ENCODE results near the gene MINDY4. TPM values are rescaled to one million over a fixed set of nuclear protein-coding genes. Genes with fewer than 3 reads are reported as not detected.

Gene MINDY4
- total and polyA plus RNA-seq, 2 donors (not counting 1 experiment from before 2014, with no cell fraction given) = 6.1 to 6.3 TPM

DNA sequence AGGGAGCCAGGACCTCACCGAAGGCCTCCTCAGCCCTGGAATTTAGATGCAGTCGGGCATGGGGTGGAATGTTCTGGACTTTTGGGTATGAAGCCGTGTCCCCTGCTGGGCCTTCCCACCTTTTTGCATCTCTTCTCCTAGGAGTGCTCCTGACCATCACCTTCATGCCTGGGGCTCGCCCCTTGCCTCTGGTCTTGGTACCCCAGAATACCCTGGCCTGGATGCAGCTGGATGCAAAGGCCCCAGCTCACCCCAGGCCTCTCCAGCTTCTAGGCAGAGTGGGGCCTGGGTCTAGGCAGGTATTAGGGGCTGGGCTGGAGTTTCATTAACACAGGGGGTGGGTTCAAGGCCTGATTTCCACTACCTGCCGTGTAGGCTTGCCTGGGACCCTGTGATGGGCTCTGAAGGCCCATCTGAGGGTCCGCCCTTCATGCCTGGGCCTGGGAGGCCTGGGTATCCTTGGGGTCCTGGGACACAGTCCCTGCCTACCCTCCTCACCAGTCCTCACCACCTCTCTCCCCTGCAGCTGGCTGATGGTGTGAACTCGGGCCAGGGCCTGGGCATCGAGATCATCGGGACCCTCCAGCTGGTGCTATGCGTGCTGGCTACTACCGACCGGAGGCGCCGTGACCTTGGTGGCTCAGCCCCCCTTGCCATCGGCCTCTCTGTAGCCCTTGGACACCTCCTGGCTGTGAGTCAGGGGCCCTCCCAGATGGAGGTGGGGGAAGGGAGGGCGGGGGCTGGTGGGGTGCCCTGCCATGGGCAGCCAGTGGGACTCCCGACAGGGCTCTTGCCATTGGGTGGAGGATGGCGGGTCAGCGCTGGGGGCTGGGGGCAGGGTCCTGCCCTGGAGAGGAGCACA lies 150.6 kb downstream of the MINDY4 start:
- H3K9ac ChIP-seq (ENCODE audit: insufficient read depth, low read length) = peak overlapping the region; percentile 7
- no peaks in the 10 kb centered on the region for H4K20me1 ChIP-seq (ENCODE audit: control insufficient read depth, extremely low read depth, insufficient read depth, low read length)
- H3K79me2 ChIP-seq (ENCODE audit: control insufficient read depth, insufficient read depth, low read length) = no peaks in the 10 kb centered on the region
- H3K9me3 ChIP-seq (ENCODE audit: control insufficient read depth, insufficient read depth, low read depth, low read length) = no peaks in the 10 kb centered on the region
- no peak for DNase-seq (ENCODE audit: low read depth in 2 of 2)
- no peaks in the 10 kb centered on the region for H3K27me3 ChIP-seq (ENCODE audit: control insufficient read depth, insufficient read depth, low read length)
- peak overlapping the region; percentile 64 for H2AFZ ChIP-seq (ENCODE audit: low read length)
- H3K27ac ChIP-seq (ENCODE audit: insufficient read depth, low read length) = no peak overlapping the region
- no peak overlapping the region for H3K4me3 ChIP-seq (replicated peaks in 1 of 4; ENCODE audit: control extremely low read depth in 1 of 4, insufficient read depth in 1 of 4, low read depth in 3 of 4, low read length in 4 of 4)
- TF ChIP-seq EZH2 (IDR thresholded peaks at IDR 0.05; ENCODE audit: low read length, missing control alignments) = no peak
- TF ChIP-seq, protein P1, sequence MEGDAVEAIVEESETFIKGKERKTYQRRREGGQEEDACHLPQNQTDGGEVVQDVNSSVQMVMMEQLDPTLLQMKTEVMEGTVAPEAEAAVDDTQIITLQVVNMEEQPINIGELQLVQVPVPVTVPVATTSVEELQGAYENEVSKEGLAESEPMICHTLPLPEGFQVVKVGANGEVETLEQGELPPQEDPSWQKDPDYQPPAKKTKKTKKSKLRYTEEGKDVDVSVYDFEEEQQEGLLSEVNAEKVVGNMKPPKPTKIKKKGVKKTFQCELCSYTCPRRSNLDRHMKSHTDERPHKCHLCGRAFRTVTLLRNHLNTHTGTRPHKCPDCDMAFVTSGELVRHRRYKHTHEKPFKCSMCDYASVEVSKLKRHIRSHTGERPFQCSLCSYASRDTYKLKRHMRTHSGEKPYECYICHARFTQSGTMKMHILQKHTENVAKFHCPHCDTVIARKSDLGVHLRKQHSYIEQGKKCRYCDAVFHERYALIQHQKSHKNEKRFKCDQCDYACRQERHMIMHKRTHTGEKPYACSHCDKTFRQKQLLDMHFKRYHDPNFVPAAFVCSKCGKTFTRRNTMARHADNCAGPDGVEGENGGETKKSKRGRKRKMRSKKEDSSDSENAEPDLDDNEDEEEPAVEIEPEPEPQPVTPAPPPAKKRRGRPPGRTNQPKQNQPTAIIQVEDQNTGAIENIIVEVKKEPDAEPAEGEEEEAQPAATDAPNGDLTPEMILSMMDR (conservative IDR thresholded peaks at IDR 0.05 in 1 of 2, IDR thresholded peaks at IDR 0.05 in 1 of 2; ENCODE audit: low read depth in 1 of 2, low read length in 2 of 2) = no peak
- peaks cover 9% of the 10 kb centered on the region for H3K4me1 ChIP-seq (ENCODE audit: control insufficient read depth, extremely low read depth, insufficient read depth, low read length)
- H3K4me2 ChIP-seq (ENCODE audit: extremely low read depth, insufficient read depth, low read length) = no peak overlapping the region
- no peaks in the 10 kb centered on the region for H3K36me3 ChIP-seq (ENCODE audit: control insufficient read depth, insufficient read depth, low read length)

DNA sequence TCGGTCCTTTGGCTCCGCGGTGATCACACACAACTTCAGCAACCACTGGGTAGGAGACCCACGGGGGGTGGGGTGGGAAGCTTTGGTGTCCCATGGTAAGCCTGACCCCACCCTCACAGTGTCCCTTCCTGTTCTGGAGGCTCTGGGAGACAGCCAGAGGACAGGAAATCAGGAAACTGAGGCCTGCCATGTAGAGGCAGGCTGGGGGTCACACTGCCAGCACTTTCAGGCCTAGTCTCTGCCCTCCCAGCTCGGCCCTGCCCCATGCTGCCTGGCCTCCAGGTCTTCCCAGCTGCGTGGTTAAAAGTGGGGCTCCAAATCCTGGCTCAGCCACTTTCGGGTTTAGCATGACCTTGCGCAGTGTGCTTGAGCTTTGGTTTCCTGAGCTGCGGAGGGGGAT lies 151.4 kb downstream of the MINDY4 start:
- no peak overlapping the region for H3K9ac ChIP-seq (ENCODE audit: insufficient read depth, low read length)
- H4K20me1 ChIP-seq (ENCODE audit: control insufficient read depth, extremely low read depth, insufficient read depth, low read length) = no peaks in the 10 kb centered on the region
- peaks cover 9% of the 10 kb centered on the region for H3K4me1 ChIP-seq (ENCODE audit: control insufficient read depth, extremely low read depth, insufficient read depth, low read length)
- H3K36me3 ChIP-seq (ENCODE audit: control insufficient read depth, insufficient read depth, low read length) = no peaks in the 10 kb centered on the region
- no peak overlapping the region for H3K27ac ChIP-seq (ENCODE audit: insufficient read depth, low read length)
- H2AFZ ChIP-seq (ENCODE audit: low read length) = no peak overlapping the region
- H3K79me2 ChIP-seq (ENCODE audit: control insufficient read depth, insufficient read depth, low read length) = no peaks in the 10 kb centered on the region
- no peak overlapping the region for H3K4me3 ChIP-seq (replicated peaks in 1 of 4; ENCODE audit: control extremely low read depth in 1 of 4, insufficient read depth in 1 of 4, low read depth in 3 of 4, low read length in 4 of 4)
- H3K9me3 ChIP-seq (ENCODE audit: control insufficient read depth, insufficient read depth, low read depth, low read length) = no peaks in the 10 kb centered on the region
- TF ChIP-seq EZH2 (IDR thresholded peaks at IDR 0.05; ENCODE audit: low read length, missing control alignments) = no peak
- TF ChIP-seq, protein P1 (conservative IDR thresholded peaks at IDR 0.05 in 1 of 2, IDR thresholded peaks at IDR 0.05 in 1 of 2; ENCODE audit: low read depth in 1 of 2, low read length in 2 of 2) = no peak
- H3K27me3 ChIP-seq (ENCODE audit: control insufficient read depth, insufficient read depth, low read length) = no peaks in the 10 kb centered on the region
- DNase-seq (ENCODE audit: low read depth in 2 of 2) = no peak
- H3K4me2 ChIP-seq (ENCODE audit: extremely low read depth, insufficient read depth, low read length) = no peak overlapping the region

DNA sequence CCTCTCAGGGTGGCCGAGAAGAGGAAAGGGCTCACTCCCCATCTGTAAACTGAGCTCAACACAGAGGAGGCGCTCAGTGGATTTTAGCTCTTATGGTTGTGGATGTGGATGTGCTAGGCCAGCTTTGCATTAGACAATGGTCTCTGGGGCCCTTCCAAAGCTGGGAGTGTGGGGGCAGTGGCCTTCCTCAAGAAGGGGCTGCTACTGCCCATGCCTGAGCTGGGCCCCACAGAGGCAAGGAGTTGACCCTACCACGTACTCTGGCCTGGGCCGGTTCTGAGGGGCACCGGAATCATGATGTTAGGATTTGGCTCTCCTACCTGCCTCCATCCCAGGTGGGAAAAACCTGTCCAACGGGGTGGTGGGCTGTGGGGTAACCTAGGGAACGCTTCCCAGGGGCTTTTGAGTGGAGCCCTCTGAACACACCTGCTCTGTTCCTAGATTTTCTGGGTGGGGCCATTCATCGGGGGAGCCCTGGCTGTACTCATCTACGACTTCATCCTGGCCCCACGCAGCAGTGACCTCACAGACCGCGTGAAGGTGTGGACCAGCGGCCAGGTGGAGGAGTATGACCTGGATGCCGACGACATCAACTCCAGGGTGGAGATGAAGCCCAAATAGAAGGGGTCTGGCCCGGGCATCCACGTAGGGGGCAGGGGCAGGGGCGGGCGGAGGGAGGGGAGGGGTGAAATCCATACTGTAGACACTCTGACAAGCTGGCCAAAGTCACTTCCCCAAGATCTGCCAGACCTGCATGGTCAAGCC lies 152.0 kb downstream of the MINDY4 start:
- H4K20me1 ChIP-seq (ENCODE audit: control insufficient read depth, extremely low read depth, insufficient read depth, low read length) = no peaks in the 10 kb centered on the region
- no peaks in the 10 kb centered on the region for H3K36me3 ChIP-seq (ENCODE audit: control insufficient read depth, insufficient read depth, low read length)
- no peak overlapping the region for H3K27ac ChIP-seq (ENCODE audit: insufficient read depth, low read length)
- H3K27me3 ChIP-seq (ENCODE audit: control insufficient read depth, insufficient read depth, low read length) = no peaks in the 10 kb centered on the region
- peaks cover 9% of the 10 kb centered on the region for H3K4me1 ChIP-seq (ENCODE audit: control insufficient read depth, extremely low read depth, insufficient read depth, low read length)
- H3K4me3 ChIP-seq (replicated peaks in 1 of 4; ENCODE audit: control extremely low read depth in 1 of 4, insufficient read depth in 1 of 4, low read depth in 3 of 4, low read length in 4 of 4) = no peak overlapping the region
- H3K79me2 ChIP-seq (ENCODE audit: control insufficient read depth, insufficient read depth, low read length) = no peaks in the 10 kb centered on the region
- H3K9ac ChIP-seq (ENCODE audit: insufficient read depth, low read length) = no peak overlapping the region
- H3K4me2 ChIP-seq (ENCODE audit: extremely low read depth, insufficient read depth, low read length) = no peak overlapping the region
- no peaks in the 10 kb centered on the region for H3K9me3 ChIP-seq (ENCODE audit: control insufficient read depth, insufficient read depth, low read depth, low read length)
- H2AFZ ChIP-seq (ENCODE audit: low read length) = no peak overlapping the region
- TF ChIP-seq EZH2 (IDR thresholded peaks at IDR 0.05; ENCODE audit: low read length, missing control alignments) = no peak
- TF ChIP-seq, protein P1 (conservative IDR thresholded peaks at IDR 0.05 in 1 of 2, IDR thresholded peaks at IDR 0.05 in 1 of 2; ENCODE audit: low read depth in 1 of 2, low read length in 2 of 2) = no peak
- DNase-seq (ENCODE audit: low read depth in 2 of 2) = no peak
